HG03342 (cell line): Measurements from ENCODE around the gene VSIG4.

ENCODE experiments used
- ATAC-seq: cut with Tn5 transposase; IDR thresholded peaks from one replicate; pipeline ENCODE4 v1.9.1; 2021; ENCODE audit warnings: mild to moderate bottlenecking, moderate library complexity; ENCODE audit not compliant: unreplicated experiment

Gene VSIG4

DNA sequence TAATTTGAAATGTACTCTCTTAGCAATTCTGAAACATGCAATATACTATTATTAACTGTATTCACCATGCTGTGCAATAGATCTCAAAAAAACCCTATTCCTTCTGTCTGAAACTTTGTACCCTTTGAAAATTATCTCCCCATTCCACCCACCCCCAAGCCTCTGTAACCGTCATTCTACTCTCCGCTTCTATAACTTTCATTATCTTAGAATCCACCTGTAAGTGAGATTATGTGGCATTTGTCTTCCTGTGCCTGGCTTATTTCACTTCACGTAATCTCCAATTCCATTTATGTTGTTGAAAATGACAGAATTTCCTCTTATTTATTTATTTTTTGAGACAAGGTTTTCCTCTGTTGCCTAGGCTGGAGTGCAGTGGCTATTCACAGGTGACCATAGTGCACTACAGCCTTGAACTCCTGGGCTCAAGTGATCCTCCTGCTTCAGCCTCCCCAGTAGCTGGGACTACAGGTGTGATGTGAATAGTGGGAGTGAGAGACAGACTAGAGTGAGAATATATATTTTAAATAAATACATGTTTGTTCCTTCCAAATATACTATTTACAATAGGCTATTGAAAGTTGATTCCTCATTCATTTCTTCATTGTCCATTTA lies 30.5 kb downstream of the VSIG4 start:
- ATAC-seq = no peak

GRCh38 chrX:66008328-66008970 lies 31.4 kb downstream of the VSIG4 start:
- no peak for ATAC-seq

GRCh38 chrX:66007851-66008250 lies 32.0 kb downstream of the VSIG4 start:
- no peak for ATAC-seq

DNA sequence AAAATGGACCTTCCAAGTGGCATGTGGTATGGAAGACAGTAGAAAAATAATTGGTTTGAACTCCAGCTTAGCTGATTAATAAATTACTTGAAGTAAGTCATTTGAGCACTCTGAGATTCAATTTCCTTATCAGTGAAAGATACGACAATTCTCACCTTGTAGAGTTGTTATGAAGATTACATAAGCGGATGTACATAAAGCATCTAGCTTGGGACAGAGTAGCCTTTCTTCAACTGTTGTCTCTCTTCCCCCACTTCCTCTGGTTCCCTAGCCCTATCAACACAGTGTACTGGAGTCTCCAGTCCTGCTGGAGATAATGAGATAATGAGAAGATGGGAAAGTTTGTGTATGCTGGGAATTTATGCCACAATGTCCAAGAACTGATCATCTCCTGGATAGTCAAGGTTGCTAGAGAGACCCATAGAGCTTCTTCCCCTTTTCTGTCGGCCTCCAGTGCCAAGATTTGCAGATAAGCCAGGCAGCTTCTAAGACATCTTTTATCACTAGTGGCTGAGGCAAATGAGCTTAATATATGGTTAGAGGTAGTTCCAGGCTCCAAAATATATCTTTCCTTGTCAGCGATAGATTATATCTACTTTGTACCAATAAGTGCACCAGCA lies 33.9 kb downstream of the VSIG4 start:
- ATAC-seq = no peak

DNA sequence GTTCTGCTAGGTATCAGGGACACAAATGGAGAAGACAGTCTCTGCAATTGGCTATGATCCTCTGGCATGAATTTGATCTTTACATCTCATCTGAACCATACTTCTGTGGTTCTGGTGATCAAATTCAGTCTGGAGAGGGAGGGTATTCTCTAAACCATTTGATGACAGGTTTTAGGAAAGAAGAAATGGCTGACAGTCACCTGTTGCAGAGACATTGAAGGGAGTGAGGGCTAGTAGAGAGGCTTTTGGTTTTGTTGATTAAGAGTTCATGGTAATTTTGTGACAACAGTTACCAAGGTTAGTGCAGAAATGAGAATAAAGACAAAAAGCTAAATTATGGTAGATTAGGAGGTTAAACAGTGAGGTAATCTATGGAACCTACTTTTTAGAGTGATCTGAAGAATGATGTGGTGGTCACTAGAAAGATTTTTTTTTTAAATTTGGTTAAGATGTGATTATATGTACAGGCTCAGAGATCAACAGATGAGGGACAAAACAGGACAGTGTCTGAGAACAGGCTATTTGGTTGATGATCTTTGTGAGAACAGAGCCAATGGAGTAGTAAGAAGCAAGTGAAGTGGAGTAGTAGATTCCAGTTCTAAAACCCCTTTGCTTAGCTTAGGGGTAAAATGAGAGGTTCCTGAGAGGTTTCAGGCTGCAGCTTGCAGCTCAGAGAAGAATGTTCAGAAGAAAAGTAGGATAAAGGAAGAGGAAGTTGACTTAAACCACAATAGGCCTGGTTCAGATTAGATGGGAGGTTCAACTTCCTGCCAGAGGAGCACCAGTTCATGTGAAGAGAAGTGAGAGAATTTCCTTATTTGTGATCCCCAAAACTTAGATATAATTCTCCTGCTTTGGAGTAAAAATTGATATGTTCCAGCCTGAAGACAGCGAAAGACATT lies 34.7 kb downstream of the VSIG4 start:
- no peak for ATAC-seq

DNA sequence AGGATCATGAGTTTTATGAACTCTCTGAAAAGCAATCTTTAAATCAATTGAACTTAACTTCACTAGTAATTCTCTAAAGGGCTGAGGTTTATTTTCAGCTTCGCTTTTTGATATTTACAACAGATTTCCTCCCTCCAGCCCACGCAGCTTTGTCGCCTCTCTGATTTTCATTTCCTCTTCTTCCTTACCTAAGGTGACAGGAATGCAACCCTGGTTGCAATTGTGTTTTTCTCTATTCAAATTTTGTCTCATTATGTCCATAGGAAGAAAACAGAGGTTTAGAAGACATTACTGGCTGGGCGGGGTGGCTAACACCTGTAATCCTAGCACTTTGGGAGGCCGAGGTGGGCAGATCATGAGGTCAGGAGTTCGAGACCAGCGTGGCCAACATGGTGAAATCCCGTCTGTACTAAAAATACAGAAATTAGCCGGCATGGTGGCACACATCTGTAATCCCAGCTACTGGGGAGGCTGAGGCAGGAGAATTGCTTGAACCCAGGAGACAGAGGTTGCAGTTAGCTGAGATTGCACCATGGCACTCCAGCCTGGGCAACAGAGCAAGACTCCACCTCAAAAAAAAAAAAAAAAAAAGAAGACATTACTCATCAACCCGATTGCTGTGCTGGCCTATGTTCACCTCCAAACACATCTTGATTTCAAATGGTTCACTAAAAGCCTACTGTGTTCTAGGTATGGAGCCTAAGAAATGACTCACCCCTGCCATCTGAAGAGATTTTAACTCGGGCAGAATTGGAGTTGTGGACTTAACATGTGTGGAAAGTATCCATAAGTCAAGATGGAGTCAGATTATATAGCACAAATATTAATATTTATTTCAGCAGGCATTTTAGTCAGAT lies 36.8 kb downstream of the VSIG4 start:
- ATAC-seq = peak; percentile 33

DNA sequence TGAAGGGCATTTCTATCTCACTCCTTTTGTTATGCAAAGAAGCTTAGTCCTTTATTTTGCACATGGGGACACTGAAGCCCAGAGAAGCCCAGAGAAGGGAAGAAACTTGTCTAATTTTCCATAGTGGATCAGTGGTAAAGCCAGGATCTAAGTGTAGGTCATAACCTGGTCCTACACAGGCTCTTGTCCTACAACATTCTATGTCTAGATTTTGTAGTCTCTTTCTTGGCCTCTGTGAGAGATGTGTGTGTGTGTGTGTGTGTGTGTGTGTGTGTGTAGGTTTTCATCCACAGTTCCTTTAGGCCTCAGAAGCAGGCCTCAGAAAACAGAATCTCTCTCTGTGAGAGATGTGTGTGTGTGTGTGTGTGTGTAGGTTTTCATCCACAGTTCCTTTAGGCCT lies 38.3 kb downstream of the VSIG4 start:
- ATAC-seq = no peak

DNA sequence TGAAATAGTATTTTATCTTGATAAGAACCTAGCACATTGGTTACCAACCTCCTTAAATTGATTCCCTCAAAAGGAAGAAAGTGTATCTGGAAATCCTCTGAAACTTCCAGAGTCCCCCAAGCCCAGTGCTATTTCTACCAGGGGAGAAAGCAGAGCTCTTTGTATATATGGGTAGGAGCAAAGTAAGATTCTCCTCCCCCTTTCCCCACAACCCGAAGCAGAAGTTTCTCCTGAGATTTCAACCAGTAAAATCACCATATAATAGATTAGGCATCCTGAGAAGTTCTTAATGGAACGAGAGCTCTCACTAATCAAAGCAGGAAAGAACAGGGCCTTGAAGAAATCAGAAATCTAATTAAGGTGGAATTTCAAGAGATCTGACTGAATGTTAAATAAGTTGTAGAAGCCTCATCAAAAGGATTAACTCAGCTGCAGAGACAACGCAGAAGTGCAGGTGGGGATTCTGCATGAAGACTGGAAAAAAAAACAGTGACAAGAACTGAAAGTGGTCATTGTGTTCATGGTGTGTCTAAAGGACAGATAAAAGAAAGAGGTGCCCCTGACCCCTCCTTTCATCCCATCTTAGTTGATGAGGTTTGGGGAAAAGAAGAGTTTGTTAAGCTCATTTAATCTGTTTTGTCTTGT lies 39.1 kb downstream of the VSIG4 start:
- no peak for ATAC-seq

DNA sequence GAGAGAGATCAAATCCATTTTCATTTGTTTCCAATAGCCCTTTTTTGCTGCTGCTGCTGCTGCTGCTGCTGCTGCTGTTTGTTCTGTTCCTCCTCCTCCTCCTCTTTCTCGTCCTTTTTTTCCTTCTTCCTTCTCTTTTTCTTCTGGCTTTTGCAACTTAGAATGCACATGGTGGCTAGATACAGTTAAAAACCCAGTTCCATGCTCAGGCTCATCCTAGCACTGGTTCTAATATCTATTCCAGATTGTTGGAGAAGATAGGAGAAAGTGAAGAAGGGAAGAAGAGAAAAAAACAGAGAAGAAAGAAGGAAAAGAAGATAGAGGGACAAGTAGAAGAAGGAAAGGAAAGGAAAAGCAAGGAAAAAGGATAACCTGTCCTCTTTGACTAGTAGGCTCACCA lies 39.7 kb downstream of the VSIG4 start:
- no peak for ATAC-seq

DNA sequence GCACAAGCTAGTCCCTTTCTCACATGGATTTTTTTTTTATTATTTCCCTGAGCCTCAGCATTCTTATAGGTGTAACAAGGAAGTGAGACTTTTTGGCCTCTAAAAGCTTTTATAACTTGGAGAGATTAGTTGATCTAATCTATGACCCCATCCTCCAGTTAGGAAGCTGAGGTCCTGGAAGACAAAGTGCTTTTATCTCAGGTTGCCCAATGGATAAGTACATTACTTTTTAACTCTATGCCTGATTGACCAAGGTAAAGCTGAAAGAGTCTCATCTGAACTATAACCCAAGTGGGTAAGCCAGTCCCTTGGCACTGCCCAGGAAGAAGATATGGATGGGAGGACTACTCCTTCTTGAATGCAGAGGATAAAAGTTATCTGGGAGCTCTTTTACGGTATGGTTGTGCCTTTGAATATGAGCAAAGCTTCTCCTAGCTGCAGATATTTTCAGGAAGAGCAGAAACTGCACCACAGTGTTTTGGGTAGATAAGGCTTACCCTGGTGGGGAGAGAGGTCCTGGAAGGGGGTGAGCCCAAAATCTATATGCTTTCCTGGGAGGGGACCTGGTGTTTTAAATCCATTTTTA lies 40.2 kb downstream of the VSIG4 start:
- no peak for ATAC-seq

DNA sequence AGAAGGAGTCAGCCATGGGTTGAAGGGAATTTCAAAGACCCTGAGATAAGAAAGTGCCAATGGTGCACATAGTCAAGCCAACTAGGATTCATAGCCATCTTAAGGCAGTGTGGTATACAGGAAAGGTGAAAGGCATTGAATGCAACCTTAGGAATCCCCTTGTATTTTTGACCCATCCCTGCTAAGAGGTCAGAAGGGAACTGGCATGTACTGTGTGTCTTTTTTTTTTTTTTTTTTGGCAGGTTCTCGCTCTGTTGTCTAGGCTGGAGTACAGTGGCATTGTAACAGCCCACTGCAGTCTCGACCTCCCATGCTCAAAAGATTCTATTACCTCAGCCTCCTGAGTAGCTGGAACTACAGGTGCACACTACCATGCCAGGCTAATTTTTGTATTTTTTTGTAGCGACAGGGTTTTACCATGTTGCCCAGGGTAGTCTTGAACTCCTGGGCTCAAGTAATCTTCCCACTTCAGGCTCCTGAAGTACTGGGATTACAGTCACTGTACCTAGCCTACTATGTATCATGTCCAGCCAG lies 40.8 kb downstream of the VSIG4 start:
- ATAC-seq = no peak

GRCh38 chrX:65997978-65998717 lies 41.7 kb downstream of the VSIG4 start:
- no peak for ATAC-seq

DNA sequence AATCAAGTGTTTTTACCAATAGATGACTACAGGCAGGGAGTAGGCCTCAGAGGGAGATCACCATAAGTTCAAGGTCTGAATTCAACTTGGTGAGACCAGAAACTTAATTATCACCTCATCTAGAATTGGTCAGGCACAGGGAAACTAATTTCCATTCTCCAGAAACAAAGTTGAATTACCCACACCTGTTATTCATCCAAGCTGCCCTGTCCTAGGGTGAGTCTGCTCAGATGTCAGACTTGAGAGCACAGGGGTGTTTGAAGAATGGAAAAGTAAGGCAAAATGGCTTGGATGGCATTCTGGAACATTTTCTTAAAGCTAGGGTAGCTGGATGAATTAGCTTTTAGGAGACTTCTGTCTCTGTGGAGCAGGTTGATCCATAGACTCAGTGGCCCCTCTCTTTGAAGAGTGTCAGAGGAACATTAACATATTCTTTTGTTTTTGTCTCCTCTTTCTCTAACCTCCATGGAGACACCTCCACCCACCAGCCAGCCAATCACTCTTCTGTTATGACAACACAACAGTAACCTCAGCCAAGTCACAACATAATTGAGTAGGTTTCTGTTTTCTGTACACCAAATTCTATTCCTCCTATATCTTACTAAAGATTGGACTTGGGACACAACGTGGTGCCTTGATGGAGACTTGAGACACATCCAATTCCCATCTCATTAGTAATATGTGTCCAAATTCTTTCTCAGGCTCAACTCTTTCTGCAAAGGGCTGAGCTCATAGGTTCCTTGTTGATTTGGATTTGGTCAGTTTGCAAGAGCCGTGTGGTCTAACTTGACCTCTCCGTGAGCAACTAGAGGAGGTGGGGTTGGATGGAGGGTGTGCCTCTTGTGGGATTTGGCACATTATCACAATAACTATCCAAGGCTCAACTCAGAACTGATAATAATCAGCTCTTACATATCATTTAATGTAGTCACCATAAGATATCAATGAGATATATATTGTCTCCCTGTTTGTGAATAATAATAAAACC lies 45.1 kb downstream of the VSIG4 start:
- ATAC-seq = peak; percentile 44

- no peak for ATAC-seq
Measured at GRCh38 chrX:65993915-65994460, 45.9 kb downstream of the VSIG4 start.

DNA sequence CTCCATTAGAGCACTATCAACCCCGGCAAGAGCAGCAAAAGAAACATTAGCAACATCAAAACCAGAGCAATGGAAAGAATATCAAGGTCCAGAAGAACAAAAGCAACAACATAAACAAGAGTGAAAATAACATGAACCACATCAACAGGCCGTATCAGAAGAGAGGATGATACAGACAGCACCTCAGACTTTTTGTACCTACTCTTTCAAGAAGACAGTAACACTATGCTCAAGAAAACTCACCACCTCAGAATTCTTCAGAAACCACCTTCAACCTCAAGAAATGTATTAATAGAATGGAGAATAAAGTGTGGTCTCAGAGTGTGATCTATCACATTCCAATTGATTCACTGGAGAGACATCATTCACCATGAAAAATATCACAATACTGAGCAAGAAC lies 46.5 kb downstream of the VSIG4 start:
- ATAC-seq = no peak

- no peak for ATAC-seq
Measured at GRCh38 chrX:65990702-65991101, 49.2 kb downstream of the VSIG4 start.

DNA sequence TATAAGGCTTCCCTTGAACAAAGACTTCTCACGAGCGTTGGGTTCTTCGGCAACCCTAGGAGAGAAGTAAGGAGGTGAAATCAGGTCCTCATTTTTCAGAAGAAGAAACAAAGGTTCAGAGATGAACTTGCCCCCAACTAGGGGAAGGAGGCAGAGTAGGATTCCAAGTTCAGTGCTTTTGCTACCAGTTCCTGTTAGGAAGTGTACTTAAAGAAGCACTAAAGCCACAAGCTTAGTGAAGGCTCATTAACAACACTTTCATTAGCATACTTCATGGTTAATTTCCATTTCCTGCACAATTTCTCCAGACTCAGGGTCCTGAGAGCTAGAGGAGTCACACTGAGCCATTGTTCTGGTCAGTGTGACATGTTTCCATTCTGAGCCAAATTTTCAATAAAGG lies 52.1 kb downstream of the VSIG4 start:
- no peak for ATAC-seq
